HG03521 (cell line): ENCODE results near the gene IP6K3.

ENCODE experiments used
- ATAC-seq: cut with Tn5 transposase; IDR thresholded peaks from one replicate; pipeline ENCODE4 v1.9.1; 2021; ENCODE audit warnings: mild to moderate bottlenecking, moderate library complexity; ENCODE audit not compliant: unreplicated experiment

The IP6K3 gene

DNA sequence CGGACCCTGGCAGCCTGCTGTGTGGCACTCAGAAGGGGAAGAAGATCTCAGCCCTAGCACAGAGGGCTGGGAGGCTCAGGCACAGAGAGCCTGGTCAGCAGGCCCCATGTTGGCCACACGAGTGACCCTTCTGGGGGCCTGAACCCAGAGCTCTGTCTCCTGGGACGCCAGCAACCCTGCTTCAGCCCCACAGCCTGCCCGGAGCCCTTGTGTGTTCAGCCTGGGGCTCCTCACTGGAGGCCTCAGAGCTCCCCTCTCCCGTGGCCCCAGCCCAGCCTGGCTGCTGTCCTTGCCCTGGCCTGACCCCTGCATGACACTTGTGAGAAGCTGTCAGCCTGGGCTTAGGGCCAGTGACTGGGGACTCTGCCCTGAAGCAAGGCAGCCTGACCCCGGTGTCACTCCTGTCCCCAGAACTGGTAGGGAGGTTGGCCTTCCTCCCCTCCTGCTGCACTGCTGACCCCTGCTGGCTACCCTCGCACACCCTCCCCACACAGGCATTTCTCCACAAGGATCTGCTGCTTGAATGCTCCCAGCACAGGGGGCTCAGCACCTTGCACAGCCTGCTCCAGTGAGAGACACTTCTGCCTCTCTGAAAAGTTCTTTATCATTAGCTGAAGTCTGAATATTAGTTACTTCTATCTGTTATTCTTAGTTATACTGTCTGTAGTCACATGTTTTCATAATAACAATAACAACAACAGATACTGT is 15.4 kb upstream of the IP6K3 start:
- ATAC-seq = no peak

DNA sequence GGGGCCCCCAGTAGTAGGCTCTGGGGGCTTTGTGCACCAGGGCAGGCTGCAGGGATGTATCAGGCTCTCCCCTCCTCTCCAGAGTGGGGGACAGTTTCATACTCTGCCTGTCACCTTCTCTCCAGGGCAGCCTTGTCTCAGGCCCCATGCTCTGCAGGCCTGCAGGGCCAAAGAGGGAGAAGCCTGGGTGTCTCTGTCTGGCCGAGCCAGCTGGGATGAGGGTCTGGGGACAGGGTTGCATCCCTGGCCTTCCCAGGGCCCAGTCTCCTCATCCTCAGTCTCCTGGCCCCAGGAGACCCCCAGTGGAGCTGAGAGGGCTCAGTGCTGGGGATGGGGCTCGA is 14.8 kb upstream of the IP6K3 start:
- ATAC-seq = no peak

DNA sequence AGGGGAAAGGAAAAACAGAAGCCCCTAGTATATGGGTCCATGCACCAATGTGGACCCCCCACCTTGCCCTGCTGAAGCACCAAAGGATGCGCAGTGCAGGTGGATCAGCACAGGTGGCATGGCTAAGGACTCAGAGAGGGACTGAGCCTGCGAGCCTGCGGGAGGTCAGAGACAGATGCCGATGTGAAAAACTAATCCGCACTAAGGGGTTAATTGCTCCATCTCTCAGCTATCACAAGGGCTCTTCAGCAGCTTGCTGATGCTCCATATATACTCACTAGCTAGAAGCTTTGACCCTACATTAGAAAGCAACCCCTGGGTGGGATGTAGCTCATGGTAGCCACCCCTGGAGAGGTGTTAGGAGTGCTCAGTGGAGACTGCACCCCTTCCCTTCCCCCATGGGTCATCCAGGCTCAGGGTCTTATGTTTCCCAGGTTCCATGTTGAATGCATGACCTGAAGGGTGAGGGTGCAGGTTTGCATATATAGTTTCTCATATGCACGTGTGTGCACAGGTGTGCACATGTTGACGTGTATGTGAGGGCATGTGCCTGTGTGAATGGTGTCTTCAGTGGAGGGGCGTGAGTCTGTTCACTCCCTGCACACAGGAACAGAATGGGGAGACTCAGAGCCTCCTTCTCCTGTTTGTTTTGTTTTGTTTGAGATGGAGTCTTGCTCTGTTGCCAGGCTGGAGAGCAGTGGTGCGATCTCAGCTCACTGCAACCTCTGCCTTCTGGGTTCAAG is 13.4 kb upstream of the IP6K3 start:
- ATAC-seq = no peak

DNA sequence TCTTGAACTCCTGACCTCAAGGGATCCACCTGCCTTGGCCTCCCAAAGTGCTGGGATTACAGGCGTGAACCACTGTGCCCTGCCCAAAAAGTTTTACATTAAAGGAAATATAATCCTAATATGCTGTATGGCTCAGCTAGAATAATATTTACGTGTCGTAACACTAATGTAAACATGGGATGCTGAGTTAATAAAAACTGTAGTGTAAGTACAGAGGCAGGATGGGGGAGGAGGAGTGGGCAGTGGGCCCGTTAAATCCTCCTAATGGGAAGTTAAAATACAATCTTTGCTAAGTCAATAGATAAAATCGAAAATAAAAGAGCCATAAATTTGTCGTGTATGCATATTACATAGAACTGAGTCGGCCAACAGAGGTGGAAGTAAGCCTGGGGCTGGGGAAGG is 12.1 kb upstream of the IP6K3 start:
- ATAC-seq = no peak

DNA sequence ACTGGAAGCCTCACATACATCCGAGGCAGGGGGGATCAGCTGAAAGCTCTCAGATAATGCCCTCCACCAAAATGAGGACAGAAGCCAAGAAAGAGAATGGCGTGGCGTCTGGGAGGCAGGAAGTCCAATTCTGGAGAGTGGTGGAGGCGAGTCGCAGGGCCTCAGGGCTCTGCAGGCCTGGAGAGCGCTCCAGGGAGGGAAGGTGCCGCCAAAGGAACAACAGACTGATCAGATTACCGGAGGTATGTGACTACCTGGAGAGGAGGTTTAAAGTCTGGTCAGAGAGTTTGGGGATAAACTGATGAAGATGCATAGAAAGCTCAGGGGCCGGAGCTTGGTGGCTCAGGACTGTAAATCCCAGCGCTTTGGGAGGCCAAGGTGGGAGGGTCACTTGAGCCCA is 11.2 kb upstream of the IP6K3 start:
- no peak for ATAC-seq

DNA sequence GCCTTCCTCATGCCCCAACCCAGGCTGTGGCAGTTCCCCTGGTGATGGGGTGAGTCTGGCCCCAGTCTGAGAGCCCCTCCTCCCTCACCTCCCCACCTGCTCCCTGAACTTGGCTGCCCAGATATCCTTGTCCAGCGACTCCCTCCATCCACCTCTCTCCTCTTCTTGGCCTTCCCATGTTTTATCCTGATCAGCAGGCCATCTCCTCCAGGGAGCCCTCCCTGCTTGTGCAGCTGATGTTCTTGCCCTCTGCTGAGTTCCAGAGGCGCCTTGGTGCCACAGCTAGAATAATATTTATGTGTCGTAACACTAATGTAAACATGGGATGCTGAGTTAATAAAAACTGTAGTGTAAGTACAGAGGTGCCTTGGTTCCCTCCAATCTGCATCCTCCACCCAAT is 10.4 kb upstream of the IP6K3 start:
- no peak for ATAC-seq

DNA sequence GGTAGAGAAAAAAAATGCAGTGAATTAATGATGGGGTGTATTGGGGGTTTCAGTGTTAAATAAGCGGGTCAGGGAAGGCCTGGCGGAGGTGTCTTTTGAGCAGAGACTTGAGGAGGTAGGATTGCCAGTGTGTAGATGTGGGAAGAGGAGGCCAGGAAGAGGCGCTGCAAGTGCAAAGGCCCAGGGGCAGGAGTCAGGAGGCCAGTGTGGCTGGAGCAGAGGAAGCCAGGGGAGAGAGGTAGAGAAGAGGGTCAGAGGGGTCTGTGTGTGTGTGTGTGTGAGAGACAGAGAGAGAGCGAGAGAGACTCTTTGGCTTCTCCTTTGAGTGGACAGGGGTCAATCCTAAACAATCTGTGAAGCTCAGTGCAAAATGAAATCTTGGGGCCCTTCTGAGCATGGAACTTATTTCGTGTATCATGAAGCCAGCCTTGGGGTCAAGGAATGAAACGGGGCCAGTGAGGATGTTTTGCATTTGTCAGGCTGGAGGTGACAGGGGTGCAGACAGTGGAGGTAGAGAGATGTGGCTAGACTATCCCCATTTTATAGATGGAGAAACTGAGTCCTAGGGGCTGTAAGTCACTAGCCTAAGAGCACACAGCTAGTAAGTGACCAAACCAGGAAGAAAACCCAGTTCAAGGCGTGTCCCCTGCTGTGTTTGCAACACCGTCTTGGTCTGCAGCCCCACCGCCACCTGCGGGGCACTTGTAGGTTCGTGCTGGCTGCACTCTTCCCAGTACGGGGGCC is 9.7 kb upstream of the IP6K3 start:
- ATAC-seq = no peak

DNA sequence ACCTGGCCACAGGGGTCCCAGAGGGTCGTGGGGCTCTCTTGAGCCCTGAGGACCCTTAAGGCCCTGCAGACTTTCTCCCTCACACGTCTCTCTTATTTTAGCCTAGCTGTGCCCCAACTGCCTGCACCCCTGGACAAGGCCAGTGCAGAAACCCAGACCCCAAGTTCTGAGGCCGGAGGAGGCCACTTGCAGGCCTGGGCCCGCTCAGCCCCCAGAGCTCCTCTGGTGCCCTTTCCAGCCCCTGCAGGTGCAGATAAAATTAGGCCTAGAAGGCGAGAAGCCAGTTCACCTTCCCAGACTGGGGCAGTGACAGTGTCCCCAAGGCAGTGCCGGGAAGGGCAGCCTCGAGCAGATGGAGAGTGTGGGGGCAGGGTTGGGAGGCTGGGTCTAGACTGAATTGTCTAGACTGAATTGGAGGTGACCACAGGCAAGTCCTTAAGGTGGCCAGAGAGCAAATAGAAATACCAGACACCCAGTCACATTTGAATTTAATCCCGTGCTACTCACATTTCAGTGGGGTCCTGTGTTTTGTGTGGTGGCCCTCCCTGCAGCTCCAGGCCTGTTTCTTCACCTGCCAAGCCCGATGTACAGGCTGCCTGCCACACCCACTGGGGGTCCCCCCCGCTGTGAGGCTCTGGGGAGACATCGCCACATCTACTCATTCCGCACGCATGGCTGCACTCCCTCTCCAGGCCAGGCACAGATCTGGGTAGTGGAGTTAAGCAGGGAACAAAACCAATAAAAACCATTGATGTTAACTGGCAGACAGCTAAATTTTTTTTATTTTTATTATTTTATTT is 8.6 kb upstream of the IP6K3 start:
- no peak for ATAC-seq

DNA sequence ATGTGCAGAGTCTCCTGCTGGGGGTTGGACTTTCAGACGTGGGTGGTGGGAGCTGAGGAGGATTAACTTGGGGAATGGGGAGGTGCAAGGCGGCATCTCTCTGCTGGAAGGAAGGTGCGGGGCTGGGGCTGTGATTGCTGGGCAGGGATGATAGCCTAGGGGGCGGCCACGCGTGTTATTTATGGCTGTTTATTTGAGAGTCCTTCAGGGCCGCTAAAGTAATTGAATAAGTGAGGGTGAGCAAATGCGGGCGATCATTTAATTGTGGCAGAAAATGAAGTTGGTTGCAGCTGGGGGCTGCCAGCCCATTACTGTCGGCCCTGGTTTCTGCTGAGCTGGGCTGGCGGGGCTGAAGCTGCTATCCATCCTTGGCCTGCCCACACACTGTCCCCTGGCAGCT is 7.5 kb upstream of the IP6K3 start:
- ATAC-seq = no peak

DNA sequence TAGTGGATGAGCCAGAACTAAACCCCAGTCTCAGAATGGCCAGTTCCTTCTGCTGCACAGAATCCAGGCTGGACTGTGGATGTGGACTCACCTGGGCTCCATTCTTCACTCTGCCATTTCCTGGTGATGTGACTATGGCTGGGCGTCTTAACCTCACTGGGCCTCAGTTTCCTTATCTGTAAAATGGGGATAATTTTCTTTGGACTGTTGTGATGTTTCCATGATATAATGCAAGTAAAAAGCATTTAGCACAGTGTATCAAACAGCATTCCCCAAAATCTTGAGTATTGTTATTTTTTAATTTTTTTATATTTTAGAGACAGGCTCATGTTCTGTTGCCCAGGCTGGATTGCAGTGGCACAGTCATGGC is 5.9 kb upstream of the IP6K3 start:
- ATAC-seq = no peak

DNA sequence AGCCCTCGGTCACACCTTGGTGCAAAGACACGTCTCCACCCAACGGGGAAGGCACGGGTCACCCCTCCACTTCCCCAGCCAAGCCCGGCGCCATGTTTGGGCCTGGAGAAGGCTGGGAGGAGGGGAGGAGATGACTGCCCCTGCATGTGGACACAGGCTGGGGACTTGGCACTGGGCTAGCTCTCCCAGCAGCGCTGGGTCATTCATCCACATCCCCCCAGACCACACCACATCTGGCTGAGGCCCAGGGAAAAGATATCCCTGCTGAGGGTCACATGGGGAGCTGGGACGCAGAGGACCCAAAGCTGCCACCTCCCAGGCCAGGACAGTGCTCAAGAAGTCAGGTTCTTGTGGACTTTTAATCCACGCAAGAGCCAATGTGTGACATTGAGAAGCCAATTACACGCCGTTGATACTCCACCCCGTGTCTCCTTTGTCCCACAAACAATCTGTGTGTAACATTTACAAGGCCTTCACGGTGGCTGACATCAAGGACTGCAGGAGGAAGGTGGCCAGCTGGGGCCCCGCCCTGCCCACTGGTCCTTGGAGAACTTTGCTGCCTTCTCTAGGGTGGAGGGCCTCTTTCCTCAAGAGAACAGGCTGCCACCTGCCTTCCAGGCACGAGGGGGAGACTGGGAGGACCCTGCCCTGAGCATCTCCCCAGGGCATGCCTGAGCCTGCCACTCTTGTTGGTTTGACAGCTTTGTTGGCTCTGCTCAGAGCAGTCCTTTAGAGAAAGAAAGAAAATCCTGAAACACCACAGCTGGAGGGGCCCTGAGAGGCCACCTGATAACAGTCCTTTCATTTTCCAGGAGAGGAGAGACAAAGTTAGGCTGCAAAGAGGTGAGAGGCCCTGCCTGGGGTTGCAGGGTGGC is 5.3 kb upstream of the IP6K3 start:
- no peak for ATAC-seq

DNA sequence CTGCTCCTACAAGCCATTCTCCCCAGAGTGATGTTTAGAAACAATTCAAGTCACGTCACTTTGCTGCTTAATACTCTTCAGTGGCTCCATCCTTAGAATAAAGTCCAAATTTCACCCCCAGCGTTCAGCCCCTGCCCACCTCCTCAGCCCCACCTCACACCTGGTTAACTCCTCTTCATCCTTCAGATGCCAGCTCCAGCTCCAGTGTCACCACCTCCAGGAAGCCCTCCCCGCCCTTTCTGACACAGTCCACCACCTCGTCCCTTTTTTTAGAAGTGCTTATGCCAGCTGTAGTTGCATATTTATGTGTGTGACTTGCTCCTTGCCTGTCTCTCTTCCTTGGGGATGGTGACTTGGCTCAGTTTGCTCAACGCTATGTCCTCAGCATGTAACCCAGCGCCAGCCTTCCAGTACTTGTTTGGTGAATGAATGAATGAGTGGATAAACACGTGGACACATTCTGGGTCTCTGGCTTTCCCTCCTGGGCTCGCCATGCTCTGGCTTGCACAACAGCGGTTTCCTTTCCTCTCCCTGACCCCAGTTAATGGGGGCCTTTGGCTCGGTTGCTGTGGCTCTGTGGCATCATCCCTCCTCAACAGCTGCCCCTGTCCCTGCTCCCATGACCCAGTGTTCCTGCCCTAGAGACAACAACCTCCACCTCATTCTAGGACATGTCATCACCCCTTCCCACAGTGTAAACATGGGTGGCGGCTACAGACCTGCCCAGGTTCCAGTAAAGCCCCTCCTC is 3.7 kb upstream of the IP6K3 start:
- no peak for ATAC-seq

DNA sequence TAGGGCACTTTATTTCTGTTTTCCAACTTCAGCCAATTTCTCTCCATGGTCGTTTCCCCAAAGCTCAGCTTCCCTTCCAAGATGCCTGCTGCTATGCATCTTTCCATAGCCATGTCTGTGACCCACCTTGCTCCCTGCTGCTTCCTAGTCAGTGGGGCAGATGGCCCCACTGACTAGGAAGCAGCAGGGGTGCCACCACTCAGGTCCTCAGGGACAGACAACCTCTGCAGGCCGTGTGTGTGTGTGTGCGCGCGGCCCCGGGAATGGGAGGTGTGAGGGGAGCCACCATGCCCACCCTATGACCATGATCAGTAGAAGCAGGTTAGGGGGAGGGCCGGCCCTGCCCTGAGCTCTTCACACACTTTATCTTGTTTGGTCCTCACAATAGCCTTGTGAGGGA is 2.7 kb upstream of the IP6K3 start:
- ATAC-seq = no peak

DNA sequence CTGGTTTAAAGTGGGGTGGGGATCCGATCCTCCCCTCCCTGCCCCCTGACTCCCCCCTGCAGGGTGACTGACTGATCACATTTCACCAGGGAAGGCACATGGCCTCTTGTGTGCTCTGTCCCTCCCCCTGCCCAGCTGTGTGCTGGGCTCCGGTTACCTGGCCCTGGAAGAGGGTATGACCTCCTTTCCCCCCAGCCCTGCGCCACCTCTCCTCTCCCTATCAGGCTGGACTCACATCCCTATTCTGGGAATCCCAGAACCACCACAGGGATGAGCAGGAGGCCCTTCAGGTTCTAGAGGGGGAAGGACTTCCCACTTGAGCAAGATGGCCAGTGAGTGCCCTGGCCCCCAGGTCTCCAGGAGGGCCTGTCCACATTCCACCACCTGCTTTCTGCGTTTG is 2.1 kb upstream of the IP6K3 start:
- ATAC-seq = no peak

DNA sequence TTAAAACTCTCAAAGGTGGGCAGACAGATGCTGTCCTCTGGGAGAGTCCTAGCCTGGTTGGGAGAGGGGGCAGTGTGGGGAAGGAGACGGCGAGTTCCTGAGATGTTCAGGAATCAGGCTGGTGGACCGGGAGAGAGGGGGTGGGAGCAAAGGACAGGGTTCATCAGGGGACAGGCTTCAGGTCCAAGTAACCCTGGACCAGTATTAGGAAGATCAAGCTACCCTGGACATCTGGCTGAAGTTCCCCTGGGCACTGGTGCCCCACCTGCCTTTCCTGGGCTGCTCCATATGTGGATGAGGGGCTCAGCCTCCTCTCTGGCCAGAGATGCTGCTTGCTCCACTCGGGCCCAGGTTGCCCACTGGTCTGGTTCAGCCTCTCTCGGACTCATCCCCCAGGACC is 1.1 kb upstream of the IP6K3 start:
- no peak for ATAC-seq

DNA sequence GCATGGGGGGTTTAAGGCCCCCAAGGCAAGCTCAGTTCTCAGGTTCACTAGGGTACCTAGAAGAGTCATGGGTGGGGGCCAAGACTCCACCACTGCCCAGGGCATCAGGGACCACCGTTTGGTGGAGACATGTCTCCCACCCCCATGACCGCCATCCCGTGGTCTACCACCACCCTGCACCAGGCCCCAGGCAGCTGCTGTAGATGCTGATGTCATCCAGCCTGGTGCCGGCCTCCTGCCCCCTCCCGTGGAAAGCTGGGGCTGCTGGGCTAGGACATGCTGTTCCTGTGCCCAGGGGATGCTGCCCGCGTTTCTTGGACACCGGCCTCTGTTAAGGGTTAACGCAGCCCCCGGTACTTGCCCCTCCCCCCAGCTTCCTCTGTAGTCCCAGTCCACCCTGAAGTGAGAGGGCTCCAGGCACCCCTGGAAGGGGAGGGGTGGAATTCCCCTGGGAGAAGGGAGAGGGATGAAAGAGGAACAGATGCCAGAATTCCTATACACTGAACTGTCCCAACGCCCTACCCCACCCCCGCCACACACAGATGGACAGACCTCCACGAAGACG is 587 bp downstream of the IP6K3 start:
- ATAC-seq = no peak

DNA sequence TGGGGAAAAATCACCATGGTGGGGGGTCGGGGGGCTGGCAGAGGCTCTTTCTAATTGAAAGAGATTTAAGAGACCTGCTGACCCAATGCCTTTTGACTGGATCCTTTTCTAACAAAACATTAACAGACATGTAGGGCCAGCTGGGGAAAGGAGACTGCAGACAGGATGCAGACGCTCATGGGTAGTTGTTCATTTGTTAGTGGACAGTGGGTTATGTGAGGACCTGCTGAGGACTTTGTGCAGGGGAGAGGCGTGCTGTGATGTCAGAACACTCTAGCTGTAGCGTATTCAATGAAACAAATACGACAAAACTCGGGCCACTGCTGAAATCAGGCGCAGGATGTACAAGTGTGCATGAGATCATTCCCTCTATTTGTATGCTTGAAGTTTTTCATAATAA is 1.2 kb downstream of the IP6K3 start:
- no peak for ATAC-seq

DNA sequence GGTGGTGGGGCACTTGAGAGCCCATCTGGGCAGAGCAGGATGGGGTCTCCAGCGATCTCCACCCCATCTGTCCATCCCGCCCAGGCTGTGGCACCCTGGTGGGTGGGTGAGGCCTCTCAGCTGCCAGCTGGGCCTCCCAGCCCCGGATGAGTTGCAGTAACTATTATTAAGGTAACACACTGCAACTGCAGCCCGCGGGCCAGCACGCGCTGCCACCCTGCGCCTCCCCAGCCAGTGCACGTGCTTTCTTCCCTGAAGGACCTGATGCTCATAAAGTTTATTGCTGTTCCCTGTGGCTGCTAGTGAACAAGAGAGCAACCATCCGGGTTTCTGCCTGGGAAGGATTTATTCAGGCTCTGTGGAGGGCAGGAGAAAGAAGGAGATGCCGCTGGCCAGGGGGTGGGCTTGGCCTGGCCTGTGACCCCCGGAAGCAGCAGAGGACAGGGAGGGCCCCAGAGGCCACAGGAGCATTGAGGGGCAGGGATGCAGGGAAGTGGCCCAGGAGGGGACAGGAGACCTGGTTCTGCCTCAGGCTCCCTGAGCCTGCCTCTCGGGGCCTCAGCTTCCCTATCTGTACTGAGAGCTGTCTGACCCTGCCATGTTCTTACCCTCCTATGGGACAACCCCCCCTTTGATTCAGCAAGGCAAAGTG is 1.7 kb downstream of the IP6K3 start:
- ATAC-seq = no peak
